NCI-H82 treated with DMSO at 0.1 percent for 48 hours (cell line): Measurements from ENCODE around the gene IYD.

ENCODE experiments used
- DNase-seq: peaks from one replicate; lab custom pipeline; 2025; ENCODE audit not compliant: unreplicated experiment; lab: John Stamatoyannopoulos, UW

Gene IYD

GRCh38 chr6:150394899-150395295, 26.1 kb downstream of the IYD start:
- DNase-seq: no peak

- no peak for DNase-seq
Measured at GRCh38 chr6:150395388-150396009, 26.7 kb downstream of the IYD start.

GRCh38 chr6:150403458-150404246, 34.8 kb downstream of the IYD start:
- no peak for DNase-seq

GRCh38 chr6:150406948-150407347, 38.1 kb downstream of the IYD start:
- no peak for DNase-seq

- no peak for DNase-seq
Measured at GRCh38 chr6:150408842-150409241, 40.0 kb downstream of the IYD start.

GRCh38 chr6:150409576-150410066, 40.8 kb downstream of the IYD start:
- no peak for DNase-seq

- DNase-seq: no peak
Measured at GRCh38 chr6:150410399-150410798, 41.6 kb downstream of the IYD start.

GRCh38 chr6:150410906-150411305, 42.1 kb downstream of the IYD start:
- DNase-seq: no peak

GRCh38 chr6:150412221-150412620, 43.4 kb downstream of the IYD start:
- DNase-seq: no peak

- DNase-seq: no peak
Measured at GRCh38 chr6:150413198-150413597, 44.4 kb downstream of the IYD start.

- DNase-seq: no peak
Measured at GRCh38 chr6:150413781-150414281, 45.0 kb downstream of the IYD start.

GRCh38 chr6:150416128-150416527, 47.3 kb downstream of the IYD start:
- no peak for DNase-seq

- DNase-seq: no peak
Measured at GRCh38 chr6:150417250-150417649, 48.4 kb downstream of the IYD start.

- no peak for DNase-seq
Measured at GRCh38 chr6:150417899-150418826, 49.4 kb downstream of the IYD start.

GRCh38 chr6:150418827-150419594, 50.2 kb downstream of the IYD start:
- no peak for DNase-seq

GRCh38 chr6:150420428-150420827, 51.6 kb downstream of the IYD start:
- no peak for DNase-seq

GRCh38 chr6:150420926-150421325, 52.1 kb downstream of the IYD start:
- no peak for DNase-seq

- DNase-seq: no peak
Measured at GRCh38 chr6:150425508-150425907, 56.7 kb downstream of the IYD start.

- no peak for DNase-seq
Measured at GRCh38 chr6:150426198-150426597, 57.4 kb downstream of the IYD start.

GRCh38 chr6:150427037-150427602, 58.3 kb downstream of the IYD start:
- no peak for DNase-seq
